ENCODE results near the gene LRP11. TPM values are rescaled to one million over a fixed set of nuclear protein-coding genes. Genes with fewer than 3 reads are reported as not detected.
A peak's percentile ranks its signal among the peaks of the same experiment; 100 is the strongest.

LRP11 gene
- total and polyA plus RNA-seq, 12 donors, result 2.6 to 65.1 (median 42.4) TPM

GRCh38 chr6:149905911-149906371 is 41.8 kb upstream of the LRP11 start:
- H3K36me3 ChIP-seq (replicated peaks in 1 of 2), result no peaks in the 10 kb centered on the region
- intact Hi-C loops (cut with DNase I), result no loop called here
- H3K27ac ChIP-seq, result no peak overlapping the region
- no peaks in the 10 kb centered on the region for H3K4me1 ChIP-seq (replicated peaks in 1 of 2)
- H3K27me3 ChIP-seq, result no peaks in the 10 kb centered on the region
- no peak overlapping the region for H3K4me3 ChIP-seq
- no peaks in the 10 kb centered on the region for H3K9me3 ChIP-seq (replicated peaks in 1 of 3)
- 55 to 65% (median 60%) methylated on average over 5 to 6 of the region's 6 CpGs for WGBS, 4 donors
- no peak for TF ChIP-seq POLR2A (IDR thresholded peaks at IDR 0.05)
- TF ChIP-seq CTCF (IDR thresholded peaks at IDR 0.05), result no peak
- peak in 5 of 7 donors; percentile 27 to 73 (median 48) for DNase-seq

GRCh38 chr6:149905371-149905910 is 41.3 kb upstream of the LRP11 start:
- WGBS, 4 donors, result 88 to 93% (median 91%) methylated on average over 10 to 18 of the region's 18 CpGs
- no peaks in the 10 kb centered on the region for H3K36me3 ChIP-seq (replicated peaks in 1 of 2)
- DNase-seq, result peak in 2 of 7 donors; percentile 5 to 37
- no peaks in the 10 kb centered on the region for H3K4me1 ChIP-seq (replicated peaks in 1 of 2)
- H3K27me3 ChIP-seq, result no peaks in the 10 kb centered on the region
- no peaks in the 10 kb centered on the region for H3K9me3 ChIP-seq (replicated peaks in 1 of 3)
- intact Hi-C loops (cut with DNase I), result no loop called here
- no peak overlapping the region for H3K27ac ChIP-seq
- no peak overlapping the region for H3K4me3 ChIP-seq
- TF ChIP-seq POLR2A (IDR thresholded peaks at IDR 0.05), result no peak
- no peak for TF ChIP-seq CTCF (IDR thresholded peaks at IDR 0.05)

- H3K4me1 ChIP-seq (replicated peaks in 1 of 2), result no peaks in the 10 kb centered on the region
- no peak overlapping the region for H3K4me3 ChIP-seq
- WGBS, 4 donors, result 88 to 95% (median 92%) methylated on average over 11 to 13 of the region's 13 CpGs
- no peak overlapping the region for H3K27ac ChIP-seq
- H3K27me3 ChIP-seq, result no peaks in the 10 kb centered on the region
- TF ChIP-seq POLR2A (IDR thresholded peaks at IDR 0.05) (no peak), CTCF (IDR thresholded peaks at IDR 0.05) (no peak)
- H3K36me3 ChIP-seq (replicated peaks in 1 of 2), result no peaks in the 10 kb centered on the region
- peak in 3 of 7 donors; percentile 5 to 11 (median 10) for DNase-seq
- H3K9me3 ChIP-seq (replicated peaks in 1 of 3), result no peaks in the 10 kb centered on the region
- intact Hi-C loops (cut with DNase I), result no loop called here
These were observed 40.7 kb upstream of the LRP11 start for GRCh38 chr6:149904661-149905370.

- WGBS, 4 donors, result 75 to 92% (median 88%) methylated on average over 3 to 5 of the region's 5 CpGs
- Histone ChIP-seq H3K4me3 (no peak overlapping the region), H3K4me1 (replicated peaks in 1 of 2) (no peaks in the 10 kb centered on the region), H3K27ac (no peak overlapping the region), H3K36me3 (replicated peaks in 1 of 2) (no peaks in the 10 kb centered on the region), H3K9me3 (replicated peaks in 1 of 3) (no peaks in the 10 kb centered on the region), H3K27me3 (no peaks in the 10 kb centered on the region)
- TF ChIP-seq CTCF (IDR thresholded peaks at IDR 0.05), result no peak
- no peak for TF ChIP-seq POLR2A (IDR thresholded peaks at IDR 0.05)
- DNase-seq, result peak in 3 of 7 donors; percentile 2 to 43 (median 13)
- intact Hi-C loops (cut with DNase I), result no loop called here
These were observed 39.9 kb upstream of the LRP11 start for GRCh38 chr6:149903938-149904611.

Measured in adrenal gland (tissue), 12 donors.